ENCODE results near the gene LIPM. TPM values are rescaled to one million over a fixed set of nuclear protein-coding genes. Genes with fewer than 3 reads are reported as not detected.

LIPM gene
- total RNA-seq, 1 experiment from 2014 or later = not detected

DNA sequence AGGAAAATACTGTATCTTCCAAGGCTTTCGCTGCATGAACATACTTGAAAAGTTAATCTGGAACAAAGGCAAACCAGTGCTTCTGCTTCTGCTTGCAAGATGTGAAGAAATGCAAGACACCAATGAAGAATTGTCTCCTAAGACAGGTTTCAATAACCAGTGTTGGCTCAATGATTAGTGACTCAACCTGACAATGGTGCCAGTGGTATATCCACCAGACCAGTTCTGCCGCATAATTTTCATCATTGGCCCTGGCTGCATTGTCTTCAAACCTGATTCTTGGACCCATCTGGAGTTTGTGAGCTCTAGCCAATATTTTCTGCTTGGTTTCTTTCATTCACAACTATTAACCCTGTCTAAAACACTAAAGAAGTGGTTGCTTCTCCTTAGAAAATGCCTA lies 63.9 kb downstream of the LIPM start:
- intact Hi-C loops (cut with micrococcal nuclease) = no loop called here
- peak; percentile 62 for DNase-seq
- H3K4me2 ChIP-seq (ENCODE audit: low read length) = 0 out of 2 replicates have a peak overlapping the region, but pooled peaks have one; percentile 8
- no peak overlapping the region for H3K4me3 ChIP-seq (ENCODE audit: low read length)
- CTCF ChIA-PET = no interaction called here
- H3K36me3 ChIP-seq (ENCODE audit: low read depth, low read length) = no peaks in the 10 kb centered on the region
- H3K9ac ChIP-seq (ENCODE audit: low read length) = no peak overlapping the region
- H3K27ac ChIP-seq (ENCODE audit: low read length) = no peak overlapping the region
- no peaks in the 10 kb centered on the region for H3K27me3 ChIP-seq (ENCODE audit: low read length)
- H3K79me2 ChIP-seq (ENCODE audit: low read length) = no peaks in the 10 kb centered on the region
- no peak overlapping the region for H2AFZ ChIP-seq (ENCODE audit: low read length)
- no peaks in the 10 kb centered on the region for H3K9me3 ChIP-seq (ENCODE audit: low read length)
- BruUV-seq (replicated peaks) = no TSS peak
- H4K20me1 ChIP-seq (ENCODE audit: low read length) = no peaks in the 10 kb centered on the region
- H3K9me2 ChIP-seq (replicated peaks; ENCODE audit: low read length) = no peaks in the 10 kb centered on the region
- H3F3A ChIP-seq (ENCODE audit: low read length, unreplicated experiment) = no peaks in the 10 kb centered on the region
- POLR2A ChIA-PET (ENCODE audit: unreplicated experiment) = no interaction called here
- TF ChIP-seq, protein P1, sequence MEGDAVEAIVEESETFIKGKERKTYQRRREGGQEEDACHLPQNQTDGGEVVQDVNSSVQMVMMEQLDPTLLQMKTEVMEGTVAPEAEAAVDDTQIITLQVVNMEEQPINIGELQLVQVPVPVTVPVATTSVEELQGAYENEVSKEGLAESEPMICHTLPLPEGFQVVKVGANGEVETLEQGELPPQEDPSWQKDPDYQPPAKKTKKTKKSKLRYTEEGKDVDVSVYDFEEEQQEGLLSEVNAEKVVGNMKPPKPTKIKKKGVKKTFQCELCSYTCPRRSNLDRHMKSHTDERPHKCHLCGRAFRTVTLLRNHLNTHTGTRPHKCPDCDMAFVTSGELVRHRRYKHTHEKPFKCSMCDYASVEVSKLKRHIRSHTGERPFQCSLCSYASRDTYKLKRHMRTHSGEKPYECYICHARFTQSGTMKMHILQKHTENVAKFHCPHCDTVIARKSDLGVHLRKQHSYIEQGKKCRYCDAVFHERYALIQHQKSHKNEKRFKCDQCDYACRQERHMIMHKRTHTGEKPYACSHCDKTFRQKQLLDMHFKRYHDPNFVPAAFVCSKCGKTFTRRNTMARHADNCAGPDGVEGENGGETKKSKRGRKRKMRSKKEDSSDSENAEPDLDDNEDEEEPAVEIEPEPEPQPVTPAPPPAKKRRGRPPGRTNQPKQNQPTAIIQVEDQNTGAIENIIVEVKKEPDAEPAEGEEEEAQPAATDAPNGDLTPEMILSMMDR (conservative IDR thresholded peaks at IDR 0.05; ENCODE audit: low read depth, low read length) = no peak
- TF ChIP-seq EZH2phosphoT487 (IDR thresholded peaks at IDR 0.05; ENCODE audit: borderline replicate concordance, low read length) = no peak
- TF ChIP-seq EZH2 (IDR thresholded peaks at IDR 0.05; ENCODE audit: low read length, unreplicated experiment) = no peak
- peaks cover 12% of the 10 kb centered on the region for H3K4me1 ChIP-seq (ENCODE audit: insufficient read depth, low read length)
- peak; percentile 33; the same call in 1 of the 2 replicates for ATAC-seq

DNA sequence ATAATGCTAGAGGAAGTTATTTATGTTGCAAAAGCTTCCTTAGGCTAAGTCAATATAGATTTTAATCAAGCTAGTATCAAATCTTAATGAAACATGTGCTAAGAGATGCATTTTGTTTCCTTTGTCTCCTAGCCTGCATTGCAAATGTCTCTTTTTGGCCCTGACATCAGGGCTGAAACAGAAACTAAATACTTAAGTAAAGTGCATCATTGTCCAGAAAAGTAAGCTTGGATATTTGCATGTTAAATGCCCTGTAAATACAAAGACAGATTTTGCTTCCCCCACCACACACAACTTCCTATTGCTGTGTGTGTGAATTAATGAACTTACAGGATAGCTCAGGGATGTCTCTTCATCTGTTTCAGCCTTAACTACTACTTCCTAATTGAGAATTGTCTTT lies 67.6 kb downstream of the LIPM start:
- no peak for ATAC-seq
- no peaks in the 10 kb centered on the region for H3K9me3 ChIP-seq (ENCODE audit: low read length)
- peaks cover 12% of the 10 kb centered on the region for H3K4me1 ChIP-seq (ENCODE audit: insufficient read depth, low read length)
- no peak overlapping the region for H3K27ac ChIP-seq (ENCODE audit: low read length)
- no peak overlapping the region for H3K4me2 ChIP-seq (ENCODE audit: low read length)
- BruUV-seq (replicated peaks) = no TSS peak
- no peak overlapping the region for H2AFZ ChIP-seq (ENCODE audit: low read length)
- intact Hi-C loops (cut with micrococcal nuclease) = no loop called here
- H3K9ac ChIP-seq (ENCODE audit: low read length) = no peak overlapping the region
- no peaks in the 10 kb centered on the region for H3K9me2 ChIP-seq (replicated peaks; ENCODE audit: low read length)
- H3F3A ChIP-seq (ENCODE audit: low read length, unreplicated experiment) = no peaks in the 10 kb centered on the region
- no peaks in the 10 kb centered on the region for H3K27me3 ChIP-seq (ENCODE audit: low read length)
- H3K79me2 ChIP-seq (ENCODE audit: low read length) = no peaks in the 10 kb centered on the region
- ChIA-PET POLR2A (ENCODE audit: unreplicated experiment) (interaction anchor here (0.7 kb wide), 1 partner anchor 18 kb away, joined by 4 read pairs; the partner anchor contains the start of gene ANKRD22), CTCF (interaction anchor here (0.8 kb wide), 1 partner anchor 10 kb away, joined by 4 read pairs; the partner anchor contains the start of gene STAMBPL1)
- no peaks in the 10 kb centered on the region for H4K20me1 ChIP-seq (ENCODE audit: low read length)
- no peaks in the 10 kb centered on the region for H3K36me3 ChIP-seq (ENCODE audit: low read depth, low read length)
- no peak for DNase-seq
- TF ChIP-seq, protein P1 (conservative IDR thresholded peaks at IDR 0.05; ENCODE audit: low read depth, low read length) = no peak
- H3K4me3 ChIP-seq (ENCODE audit: low read length) = no peak overlapping the region

Other genes starting within 250 kb of the LIPM start
- not detected in 2 replicates for gene RNLS, start 219.4 kb upstream of the LIPM start, total RNA-seq (2014; rRNA removed)
- not detected in 2 replicates for gene LIPJ, start 216.0 kb upstream of the LIPM start, total RNA-seq (2014; rRNA removed)
- not detected in 2 replicates for gene LIPF, start 138.3 kb upstream of the LIPM start, total RNA-seq (2014; rRNA removed)
- not detected in 2 replicates for gene LIPK, start 96.5 kb upstream of the LIPM start, total RNA-seq (2014; rRNA removed)
- not detected in 2 replicates for gene LIPN, start 42.7 kb upstream of the LIPM start, total RNA-seq (2014; rRNA removed)
- gene ANKRD22, start 49.1 kb downstream of the LIPM start, total RNA-seq (2014; rRNA removed) = 5.0 and 6.2 TPM in 2 replicates
- 15.7 and 19.5 TPM in 2 replicates for gene STAMBPL1, start 77.5 kb downstream of the LIPM start, total RNA-seq (2014; rRNA removed)
- gene ACTA2, start 150.0 kb downstream of the LIPM start, total RNA-seq (2014; rRNA removed) = 2.7 TPM in 1 of 2 replicates, not detected in the other
- gene FAS, start 188.1 kb downstream of the LIPM start, total RNA-seq (2014; rRNA removed) = 3.5 and 4.8 TPM in 2 replicates

All from PC-3 (cell line).